Epithelial cell of esophagus (primary cell): Measurements from ENCODE around the gene MAML3.

Source experiments
- DNase-seq: peaks from one replicate; pipeline ENCODE4 v3.0.0; 2010; ENCODE audit warnings: low read depth
- H3K4me3 ChIP-seq: 2 replicates; pipeline ENCODE4 v1.5.1; 2011; ENCODE audit warnings: mild to moderate bottlenecking, low read length, control low read depth
- TF ChIP-seq, protein P1 (sequence below): IDR thresholded peaks from 2 replicates; pipeline ENCODE4 v1.5.1; 2011; ENCODE audit warnings: low read depth, mild to moderate bottlenecking, low read length, control low read depth, inconsistent platforms; ENCODE audit not compliant: insufficient read depth; ENCODE audit errors: missing control alignments

The MAML3 gene

DNA sequence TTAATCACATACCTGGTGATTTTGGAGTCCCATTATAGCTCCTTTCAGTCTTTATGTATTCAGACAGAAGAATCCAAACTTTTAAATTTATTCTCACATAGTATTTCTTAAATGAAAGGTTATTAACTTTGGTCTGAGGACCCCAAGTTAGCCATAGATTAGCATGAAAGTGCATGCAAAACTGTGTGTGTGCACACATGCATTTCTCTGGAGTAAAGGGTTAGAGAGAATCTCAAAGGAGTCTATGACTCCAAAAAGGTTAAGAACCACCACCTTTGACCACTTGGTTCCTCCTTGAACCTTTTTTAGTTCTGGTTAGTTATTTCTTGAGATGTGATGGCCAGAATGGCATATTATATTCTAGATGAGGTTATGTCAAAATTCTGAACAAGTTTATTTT lies 386.4 kb downstream of the MAML3 start:
- no peak for DNase-seq
- no peak overlapping the region for H3K4me3 ChIP-seq
- TF ChIP-seq, protein P1, sequence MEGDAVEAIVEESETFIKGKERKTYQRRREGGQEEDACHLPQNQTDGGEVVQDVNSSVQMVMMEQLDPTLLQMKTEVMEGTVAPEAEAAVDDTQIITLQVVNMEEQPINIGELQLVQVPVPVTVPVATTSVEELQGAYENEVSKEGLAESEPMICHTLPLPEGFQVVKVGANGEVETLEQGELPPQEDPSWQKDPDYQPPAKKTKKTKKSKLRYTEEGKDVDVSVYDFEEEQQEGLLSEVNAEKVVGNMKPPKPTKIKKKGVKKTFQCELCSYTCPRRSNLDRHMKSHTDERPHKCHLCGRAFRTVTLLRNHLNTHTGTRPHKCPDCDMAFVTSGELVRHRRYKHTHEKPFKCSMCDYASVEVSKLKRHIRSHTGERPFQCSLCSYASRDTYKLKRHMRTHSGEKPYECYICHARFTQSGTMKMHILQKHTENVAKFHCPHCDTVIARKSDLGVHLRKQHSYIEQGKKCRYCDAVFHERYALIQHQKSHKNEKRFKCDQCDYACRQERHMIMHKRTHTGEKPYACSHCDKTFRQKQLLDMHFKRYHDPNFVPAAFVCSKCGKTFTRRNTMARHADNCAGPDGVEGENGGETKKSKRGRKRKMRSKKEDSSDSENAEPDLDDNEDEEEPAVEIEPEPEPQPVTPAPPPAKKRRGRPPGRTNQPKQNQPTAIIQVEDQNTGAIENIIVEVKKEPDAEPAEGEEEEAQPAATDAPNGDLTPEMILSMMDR = no peak

DNA sequence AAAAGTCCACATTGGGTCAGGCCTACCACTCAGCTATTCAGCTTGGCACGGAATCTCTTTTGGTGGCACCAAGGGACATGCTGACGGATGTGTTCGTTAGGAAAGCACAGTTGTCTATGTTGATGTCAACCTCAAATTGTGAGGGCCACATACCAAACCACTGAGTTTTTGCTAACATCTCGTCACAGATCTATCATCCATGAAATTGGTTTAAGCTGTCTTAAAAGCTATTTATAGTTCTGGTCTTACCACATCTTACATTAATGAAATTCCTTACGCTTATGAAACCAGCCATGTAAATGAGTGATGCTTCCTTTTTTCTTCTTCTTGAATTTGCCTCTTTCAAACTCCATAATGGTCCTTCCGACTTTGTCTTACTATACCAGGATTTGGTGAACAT lies 386.8 kb downstream of the MAML3 start:
- H3K4me3 ChIP-seq = no peak overlapping the region
- TF ChIP-seq, protein P1 = no peak
- no peak for DNase-seq

DNA sequence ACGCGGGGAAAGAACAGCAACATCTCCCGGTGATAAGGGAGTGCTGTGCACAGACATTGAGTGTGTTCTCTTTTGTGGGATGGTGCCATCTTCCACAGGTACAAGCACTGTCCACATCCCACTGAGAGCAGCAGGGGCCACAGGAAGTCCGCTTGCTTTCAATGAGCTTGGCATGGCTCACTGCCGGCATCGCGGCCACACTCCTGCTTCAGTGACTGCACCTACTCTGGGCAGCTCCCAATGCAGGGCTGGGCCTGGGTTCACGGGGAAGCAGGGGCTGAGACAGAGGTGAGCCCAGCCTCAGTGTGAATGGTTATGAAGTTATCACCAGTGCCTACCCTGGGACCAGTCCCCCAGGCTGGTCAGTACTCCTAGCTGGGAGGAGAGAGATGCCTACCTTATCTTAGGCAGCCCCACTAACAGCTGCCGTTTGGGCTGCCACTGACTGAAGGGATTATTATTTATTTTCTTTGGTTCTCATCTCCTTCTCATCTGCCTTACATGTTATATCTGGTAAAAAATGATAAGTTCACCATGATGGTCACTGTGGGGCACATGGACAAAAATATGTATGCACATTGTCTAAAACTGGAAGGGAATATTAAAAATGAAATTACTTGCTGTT lies 389.2 kb downstream of the MAML3 start:
- no peak overlapping the region for H3K4me3 ChIP-seq

DNA sequence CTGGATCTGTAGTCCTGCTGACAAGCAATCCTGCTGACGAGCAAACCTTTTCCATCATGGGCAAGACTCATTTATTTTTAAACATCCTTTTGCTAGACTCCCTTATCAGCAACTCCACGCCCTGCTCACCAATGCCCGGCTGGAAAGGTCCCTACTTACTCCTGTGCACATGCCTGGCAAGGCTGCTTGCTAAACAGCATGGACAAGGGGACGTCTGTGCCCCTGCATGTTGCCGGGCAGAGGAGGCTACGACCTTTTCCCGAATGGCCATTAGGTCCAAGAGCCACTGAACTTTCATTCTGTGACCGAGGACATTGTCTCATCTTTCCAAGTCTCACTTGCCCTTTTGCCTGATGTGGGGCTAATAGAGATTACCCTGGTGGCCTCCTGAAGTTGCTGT lies 389.8 kb downstream of the MAML3 start:
- TF ChIP-seq, protein P1 = no peak
- H3K4me3 ChIP-seq = no peak overlapping the region
- no peak for DNase-seq

More for the DNA sequence above, 389.2 kb downstream of the MAML3 start:
- no peak for DNase-seq
- TF ChIP-seq, protein P1 = no peak

DNA sequence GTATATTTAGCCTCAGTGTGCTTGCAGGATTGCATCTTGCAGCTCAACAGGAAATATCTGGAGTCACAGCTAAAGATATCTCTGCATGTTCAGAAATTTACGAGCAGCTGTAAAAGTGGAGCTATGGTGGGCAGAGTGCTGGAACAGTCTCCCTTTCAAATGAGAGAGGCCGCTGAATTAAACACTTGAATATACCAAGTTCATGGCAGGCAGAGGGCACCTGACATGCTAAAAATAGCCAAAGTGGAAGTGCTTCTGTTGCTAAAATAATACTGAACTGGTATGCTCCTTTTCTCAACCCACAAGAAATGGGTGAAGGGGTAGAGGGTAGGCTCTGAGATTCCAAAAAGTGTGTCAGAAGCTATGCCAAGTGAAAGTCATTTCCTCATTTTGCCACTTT lies 390.3 kb downstream of the MAML3 start:
- TF ChIP-seq, protein P1 = no peak
- DNase-seq = no peak
- H3K4me3 ChIP-seq = no peak overlapping the region

DNA sequence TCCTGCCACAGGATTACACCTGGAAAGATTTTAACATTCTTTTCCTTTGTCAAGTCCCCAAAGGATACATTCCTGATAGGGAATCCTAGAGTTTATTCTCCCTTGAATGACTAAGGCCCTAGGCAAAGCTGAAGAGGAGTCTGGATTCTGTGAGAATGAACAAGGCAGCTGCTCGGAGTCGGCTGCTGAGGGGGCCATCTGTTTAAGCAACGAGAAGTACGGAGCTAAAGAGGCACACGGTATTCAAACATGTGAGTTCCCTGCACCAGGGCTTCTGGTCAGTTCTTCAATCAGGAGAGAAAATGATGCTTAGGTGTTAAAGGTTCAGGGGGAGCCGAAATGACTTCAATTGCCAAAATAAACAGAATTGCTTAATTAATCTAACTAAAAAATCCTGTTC lies 390.8 kb downstream of the MAML3 start:
- TF ChIP-seq, protein P1 = no peak
- no peak overlapping the region for H3K4me3 ChIP-seq
- no peak for DNase-seq

DNA sequence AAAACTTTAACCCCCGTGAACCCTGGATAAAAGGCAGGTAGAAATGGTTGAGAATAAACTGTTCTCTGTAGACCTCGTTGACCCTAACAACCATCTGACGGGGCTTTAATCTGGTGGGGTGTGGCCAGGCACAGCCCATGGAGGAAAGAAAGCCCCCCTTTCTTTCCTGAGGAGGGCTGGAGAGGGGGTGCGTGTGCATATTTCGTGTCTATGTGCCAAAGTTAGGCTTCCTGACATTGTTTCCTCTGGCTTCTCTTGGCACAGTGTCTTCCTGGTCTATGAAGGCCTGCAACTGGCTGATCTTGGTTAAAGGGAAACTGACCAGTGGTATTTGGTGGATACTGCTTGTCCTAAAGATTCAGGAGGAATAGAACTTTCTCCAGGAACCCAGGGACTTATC lies 391.3 kb downstream of the MAML3 start:
- no peak overlapping the region for H3K4me3 ChIP-seq
- TF ChIP-seq, protein P1 = no peak
- no peak for DNase-seq
